ENCODE data around the gene FAM8A1.

The FAM8A1 gene

DNA sequence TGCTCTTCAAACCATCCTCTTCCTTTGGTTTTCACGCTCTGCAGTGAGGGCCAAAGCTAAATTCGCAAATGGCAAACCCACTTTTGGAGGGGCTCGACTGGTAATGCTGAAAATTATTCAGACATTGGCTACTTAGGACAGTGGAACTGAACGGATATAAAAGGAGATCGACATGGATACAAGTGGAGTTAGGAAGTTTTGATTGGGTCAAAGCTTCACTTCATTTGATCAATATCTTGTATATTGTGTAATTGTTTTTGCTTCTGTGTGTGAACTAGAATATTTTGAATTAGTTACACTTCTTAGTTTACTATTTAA, 1.2 kb downstream of the FAM8A1 start:
- no peak for DNase-seq (ENCODE audit: low read depth)

DNA sequence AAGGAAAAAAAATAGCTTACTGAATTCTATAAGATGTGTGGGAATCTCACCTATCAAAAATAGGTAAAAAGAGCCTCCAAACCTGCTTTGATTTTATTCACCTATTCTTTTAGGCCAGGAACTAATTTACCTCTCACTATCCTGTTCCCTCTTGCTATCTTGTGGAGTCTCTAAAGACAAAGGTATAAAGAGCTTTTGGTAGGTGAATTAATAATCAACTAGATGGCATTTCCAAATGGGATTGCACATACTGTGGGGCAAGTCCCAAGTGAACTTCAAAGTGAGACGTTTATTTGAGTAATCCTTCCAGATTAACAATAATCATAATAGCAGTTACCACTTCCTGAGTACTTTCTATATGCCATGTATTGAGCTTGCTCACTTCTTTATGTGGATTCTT, 2.8 kb downstream of the FAM8A1 start:
- no peak for DNase-seq (ENCODE audit: low read depth)

DNA sequence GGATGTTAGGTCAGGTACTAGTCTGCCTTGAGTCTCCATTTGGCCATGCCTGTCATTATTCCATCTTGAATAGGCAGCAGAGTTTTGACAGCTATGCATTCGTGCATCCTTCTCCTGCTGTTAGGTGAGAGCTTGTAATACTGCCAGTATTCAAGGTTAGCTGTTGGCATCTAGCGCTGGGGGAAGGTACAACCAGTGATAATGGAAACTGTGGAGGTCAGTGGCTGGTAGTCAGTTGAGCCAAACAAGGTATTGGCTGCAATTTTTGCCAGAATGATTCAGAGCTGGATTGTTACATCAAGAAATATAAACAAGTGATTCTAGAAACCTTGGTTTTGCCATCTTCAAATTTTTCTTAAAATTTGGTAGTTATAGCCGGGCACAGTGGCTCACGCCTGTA, 6.5 kb downstream of the FAM8A1 start:
- no peak for DNase-seq (ENCODE audit: low read depth)

DNA sequence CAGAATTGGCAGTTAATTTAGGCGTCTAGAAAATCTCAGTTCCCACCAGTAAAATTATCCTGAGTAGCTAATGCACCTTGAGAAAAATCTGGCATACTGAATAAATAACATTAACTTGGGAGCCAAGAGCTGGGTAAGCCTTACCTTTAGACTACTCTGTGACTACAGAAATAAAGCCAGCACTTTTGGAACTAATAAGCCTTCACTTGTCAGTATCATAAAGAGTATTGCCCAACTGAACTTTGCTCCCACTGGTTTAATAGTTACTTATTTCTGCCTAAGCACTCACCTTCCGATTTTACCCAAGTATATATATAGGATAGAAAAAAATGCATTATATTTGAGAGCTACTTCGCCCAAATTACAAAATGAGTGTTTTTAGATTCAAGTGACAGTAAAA, 10.7 kb downstream of the FAM8A1 start:
- no peak for DNase-seq (ENCODE audit: low read depth)

DNA sequence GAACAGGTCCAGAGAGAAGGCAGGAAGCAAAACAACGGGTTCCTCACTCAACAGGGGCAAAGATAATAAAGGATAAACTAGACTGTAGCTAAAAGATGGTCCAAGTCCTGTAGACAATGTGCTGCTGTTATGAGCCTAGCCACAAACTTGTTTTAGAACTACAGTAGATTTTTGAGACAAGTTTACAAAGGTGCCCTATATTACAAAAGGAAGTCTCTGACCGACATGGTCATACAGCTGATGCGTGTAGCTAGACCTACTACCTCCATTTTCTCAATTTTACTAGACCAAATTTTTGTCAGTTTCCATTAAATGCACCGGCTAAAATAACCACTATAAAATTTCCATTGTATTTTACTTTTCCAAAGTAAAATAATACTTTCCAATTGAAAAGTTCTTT, 11.9 kb downstream of the FAM8A1 start:
- DNase-seq (ENCODE audit: low read depth) = no peak

DNA sequence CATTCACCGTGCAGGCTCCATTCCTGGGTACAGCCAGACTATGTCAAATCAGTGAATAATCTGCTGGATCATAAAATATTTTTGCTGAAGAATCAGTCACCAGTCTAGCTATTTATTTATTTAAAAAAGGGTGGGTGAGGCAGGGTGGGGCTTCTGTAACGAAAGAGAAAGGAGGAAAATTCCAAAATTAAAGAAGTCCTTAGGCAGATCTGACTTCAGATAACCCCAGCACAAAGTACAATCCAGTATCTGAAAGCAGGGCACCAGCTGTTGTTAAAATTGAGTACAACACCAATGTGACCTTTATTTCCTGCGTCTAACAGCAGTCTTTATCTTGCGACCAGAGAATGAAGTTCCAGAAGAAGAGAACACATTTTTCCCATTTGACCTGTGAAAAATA, 15.7 kb downstream of the FAM8A1 start:
- no peak for DNase-seq (ENCODE audit: low read depth)

DNA sequence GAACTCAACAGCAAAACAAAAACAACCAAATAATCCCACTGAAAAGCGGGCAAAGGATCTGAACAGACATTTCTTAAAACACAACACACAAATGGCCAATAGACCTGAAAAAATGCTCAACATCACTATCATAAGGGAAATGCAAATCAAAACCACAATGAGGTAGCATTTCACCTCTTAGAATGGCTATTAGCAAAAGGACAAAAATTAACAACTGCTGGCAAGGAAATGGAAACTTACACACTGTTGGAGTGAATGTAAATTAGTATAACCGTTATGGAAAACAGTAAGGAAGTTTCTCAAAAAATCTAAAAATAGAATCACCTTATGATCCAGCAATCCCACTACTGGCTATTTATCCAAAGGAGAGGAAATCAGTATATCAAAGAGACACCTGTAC, 20.9 kb downstream of the FAM8A1 start:
- no peak for DNase-seq (ENCODE audit: low read depth)

DNA sequence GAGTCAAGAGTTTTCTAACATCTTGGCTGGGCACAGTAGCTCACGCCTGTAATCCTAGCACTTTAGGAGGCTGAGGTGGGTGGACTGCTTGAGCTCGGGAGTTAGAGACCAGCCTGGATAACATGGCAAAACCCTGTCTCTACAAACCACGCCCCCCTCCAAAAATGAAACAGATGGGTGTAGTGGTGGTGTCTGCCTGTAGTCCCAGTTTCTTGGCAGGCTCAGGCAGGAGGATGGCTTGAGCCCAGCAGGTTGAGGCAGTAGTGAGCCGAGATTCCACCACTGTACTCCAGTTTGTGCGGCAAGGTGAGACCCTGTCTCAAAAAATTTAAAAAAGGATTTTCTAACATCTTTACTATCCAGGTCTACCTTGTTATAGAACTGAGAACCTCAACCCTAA, 22.0 kb downstream of the FAM8A1 start:
- no peak for DNase-seq (ENCODE audit: low read depth)

DNA sequence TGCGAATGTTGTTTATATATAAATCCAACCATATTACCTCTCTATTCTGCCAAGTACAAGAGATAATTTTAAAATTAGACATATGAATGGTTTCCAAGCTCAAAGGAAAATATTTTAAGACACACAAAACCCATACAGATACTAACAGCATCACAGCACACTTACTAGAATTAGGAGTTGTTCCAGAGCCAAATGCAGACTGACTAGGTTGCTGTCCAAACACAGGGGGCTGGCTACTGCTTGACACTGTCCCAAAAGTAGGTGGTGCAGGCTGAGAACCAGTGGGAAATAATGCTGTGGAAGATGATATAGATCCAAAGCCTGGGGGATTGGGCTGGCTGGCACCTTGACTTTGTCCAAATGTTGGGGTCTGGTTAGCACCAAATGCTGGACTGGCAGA, 24.3 kb downstream of the FAM8A1 start:
- DNase-seq (ENCODE audit: low read depth) = no peak

DNA sequence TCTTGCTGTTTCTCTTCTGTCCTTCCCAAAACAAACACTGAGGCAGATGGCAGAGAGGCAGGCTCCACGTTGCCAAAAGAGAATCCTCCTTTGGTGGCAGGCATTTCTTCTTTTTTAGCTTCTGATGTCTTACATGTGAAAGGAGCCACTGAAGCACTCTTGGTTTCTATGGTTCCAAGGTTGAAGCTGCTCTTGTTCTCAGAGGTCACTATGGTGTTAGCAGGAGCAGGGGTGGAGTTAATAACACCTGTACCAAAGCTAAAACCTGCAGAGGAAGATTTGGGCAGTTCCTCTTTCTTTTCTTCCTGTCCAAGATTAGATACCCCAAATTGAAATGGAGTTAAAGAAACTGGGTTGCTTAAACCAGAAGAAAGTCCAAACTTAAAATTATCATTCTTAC, 28.8 kb downstream of the FAM8A1 start:
- no peak for DNase-seq (ENCODE audit: low read depth)

DNA sequence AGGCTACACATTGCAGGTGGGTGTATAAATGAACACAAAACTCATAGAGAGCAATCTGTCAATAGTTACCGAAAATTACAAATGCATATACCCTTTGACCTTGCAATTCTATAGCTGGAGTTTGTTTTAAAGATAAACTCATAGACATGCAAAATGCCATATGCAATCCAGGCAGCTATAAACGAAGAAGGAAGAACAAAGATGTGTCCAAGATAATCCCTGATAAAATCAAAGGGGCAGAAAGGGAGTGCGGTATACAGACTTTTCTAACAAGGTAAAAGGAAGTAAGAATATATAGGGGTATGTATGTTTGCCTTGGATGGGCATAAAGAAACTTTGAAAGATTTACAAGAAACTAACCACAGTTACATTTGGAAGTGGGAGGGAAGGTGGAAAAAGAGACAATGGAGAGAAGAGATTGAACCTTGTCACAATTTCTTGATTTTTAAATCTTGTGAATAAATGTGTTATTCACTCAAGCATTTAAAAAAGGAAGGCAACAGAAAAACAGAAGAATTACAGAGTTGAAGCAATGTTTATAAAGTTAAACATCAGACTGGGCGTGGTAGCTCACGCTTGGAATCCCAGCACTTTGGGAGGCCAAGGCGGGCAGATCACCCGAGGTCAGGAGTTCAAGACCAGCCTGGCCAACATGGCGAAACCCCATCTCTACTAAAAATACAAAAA, 29.9 kb downstream of the FAM8A1 start:
- no peak for DNase-seq (ENCODE audit: low read depth)

DNA sequence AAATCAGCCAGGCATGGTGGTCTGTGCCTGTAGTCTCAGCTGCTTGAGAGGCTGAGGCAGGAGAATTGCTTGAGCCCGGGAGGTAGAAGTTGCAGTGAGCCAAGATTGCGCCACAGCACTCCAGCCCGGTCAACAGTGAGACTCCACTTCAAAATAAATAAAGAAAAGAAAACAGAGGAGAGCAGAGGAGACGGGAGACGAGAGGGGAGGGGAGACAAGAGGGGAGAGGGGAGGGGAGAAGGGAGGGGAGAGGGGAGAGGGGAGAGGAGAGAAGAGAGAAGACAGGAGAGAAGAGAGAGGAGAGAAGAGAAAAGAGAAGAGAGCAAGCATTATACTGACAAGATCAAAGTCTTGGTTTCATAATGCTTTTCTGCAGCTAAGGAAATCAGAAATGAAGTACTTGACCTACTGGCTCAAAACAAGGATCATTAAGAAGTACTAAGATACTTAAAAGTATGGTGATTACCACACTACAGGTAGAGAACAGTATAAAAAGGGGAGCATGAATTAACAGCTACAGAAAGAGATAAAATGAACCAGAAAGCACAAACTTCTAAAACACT, 30.5 kb downstream of the FAM8A1 start:
- DNase-seq (ENCODE audit: low read depth) = no peak

DNA sequence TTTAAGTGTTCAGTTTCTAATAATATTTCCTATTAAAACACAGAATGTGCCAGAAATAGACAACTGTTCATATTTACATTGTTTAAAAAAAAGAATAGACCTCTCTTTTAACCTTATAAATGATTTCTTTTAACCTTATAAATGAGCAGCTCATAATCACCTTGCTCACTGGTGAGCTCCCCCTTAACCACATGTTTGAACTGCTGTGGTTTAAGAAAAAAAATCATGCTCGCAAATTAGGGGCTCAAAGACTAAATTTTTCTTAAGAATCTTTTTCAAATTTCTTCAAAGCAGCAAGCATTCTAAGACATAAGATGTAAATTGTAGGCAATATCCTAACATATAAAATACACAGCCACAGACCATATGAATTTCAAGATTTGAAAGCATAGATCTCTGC, 32.8 kb downstream of the FAM8A1 start:
- no peak for DNase-seq (ENCODE audit: low read depth)

DNA sequence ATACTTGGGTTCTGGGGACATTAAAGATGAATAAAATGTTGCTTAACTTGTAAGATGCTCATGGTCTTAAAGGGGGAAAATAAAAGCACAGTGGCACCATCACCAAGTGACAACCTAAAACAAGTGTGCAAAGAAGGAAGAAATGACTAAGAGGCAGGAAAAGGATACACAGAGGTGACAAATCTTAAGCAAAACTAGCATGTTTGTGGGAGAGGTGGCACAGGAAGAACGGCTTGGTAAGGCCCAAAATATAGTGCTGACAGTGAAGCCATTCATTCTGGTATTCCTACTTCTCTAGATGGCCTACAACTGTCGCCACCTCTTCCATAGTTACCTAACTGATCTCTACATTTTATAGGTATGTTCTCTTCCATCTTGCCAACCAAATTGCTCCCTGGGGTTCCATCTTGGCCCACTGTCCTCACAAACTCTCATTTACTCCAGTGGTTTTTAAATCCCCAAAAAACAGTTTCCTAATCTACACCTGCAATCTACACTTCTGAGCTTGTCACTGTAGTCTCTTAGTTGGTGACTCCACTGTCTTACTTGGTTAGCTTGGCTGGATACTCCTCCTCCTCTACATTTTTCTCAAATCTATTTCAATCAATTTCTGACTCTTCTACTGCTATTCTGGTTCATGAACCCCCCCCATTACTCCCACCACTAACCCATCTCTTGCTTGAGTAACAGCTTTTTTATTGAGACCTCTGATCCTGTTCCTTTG, 33.5 kb downstream of the FAM8A1 start:
- no peak for DNase-seq (ENCODE audit: low read depth)

DNA sequence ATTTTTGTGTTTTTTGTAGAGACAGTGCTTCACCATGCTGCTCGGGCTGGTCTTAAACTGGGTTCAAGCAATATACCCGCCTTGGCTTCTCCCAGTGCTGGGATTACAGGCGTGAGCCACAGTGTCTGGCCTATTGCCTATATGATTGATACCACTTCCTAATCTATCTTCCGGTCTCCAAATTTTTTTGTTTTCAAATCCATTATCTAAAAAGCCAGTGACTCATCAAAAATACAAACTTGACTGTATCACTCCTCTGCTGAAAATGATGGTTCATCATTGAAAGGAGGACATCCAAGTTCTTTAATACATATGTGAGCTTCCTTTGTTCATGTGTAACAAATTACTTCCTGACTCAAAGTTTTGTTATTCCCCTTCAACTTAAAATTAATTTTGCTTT, 35.5 kb downstream of the FAM8A1 start:
- DNase-seq (ENCODE audit: low read depth) = no peak

DNA sequence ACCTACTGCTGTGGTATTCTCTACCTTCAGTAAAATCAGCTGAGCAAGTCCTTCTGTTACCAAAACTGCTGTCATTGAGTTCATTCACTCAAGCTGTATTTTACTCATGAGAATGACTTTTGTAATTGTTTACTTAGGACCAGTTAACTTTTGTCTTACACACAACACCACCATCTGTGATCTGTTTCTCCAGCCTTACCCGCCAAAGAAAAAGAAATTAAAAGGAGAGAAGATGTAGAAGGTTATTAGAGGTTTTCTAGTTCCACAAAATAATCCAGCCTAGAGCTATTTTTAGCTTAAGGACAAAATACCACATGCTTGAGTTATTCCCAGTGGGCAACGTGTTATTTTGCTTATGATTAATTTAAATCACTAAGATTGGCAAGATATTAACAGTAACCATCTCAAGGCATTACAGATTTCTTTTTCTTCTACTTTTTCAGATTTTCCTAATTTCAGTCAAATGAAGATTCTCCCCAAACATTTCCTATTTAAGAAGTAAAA, 38.2 kb downstream of the FAM8A1 start:
- DNase-seq (ENCODE audit: low read depth) = no peak

DNA sequence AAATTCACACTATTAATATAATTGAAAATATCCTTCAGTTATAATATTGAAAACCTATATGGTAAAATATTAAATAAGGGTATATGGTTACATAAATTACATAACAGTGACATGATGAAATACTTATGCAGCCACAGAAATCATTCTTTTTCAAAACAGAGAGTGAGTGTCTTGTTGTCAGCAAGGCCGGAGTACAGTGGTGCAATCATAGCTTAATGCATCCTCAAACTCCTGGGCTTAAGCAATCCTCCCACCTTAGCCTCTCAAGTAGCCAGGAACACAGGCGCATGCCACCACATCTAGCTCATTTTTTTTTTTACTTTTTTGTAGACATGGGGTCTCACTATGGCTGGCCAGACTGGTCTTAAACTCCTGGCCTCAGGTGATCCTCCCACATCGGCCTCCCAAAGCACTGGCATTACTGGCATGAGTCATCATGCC, 40.4 kb downstream of the FAM8A1 start:
- DNase-seq (ENCODE audit: low read depth) = no peak

DNA sequence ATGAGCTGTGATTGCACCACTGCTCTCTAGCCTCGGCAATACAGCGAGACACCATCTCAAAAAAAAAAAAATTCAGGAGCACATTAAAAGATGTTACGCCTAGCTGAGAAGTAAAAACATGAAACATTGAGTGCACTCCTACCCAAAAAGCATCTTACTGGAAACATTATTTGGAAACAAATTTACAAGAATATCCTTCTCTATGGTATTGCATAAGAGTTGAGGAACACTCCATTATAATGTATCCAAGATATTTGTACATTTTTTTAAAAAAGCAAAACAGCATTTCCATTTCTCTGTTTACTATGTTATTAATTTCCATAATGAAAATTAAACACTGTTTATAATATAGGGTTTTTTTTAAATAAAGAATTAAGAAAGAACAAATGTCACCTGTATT, 48.6 kb downstream of the FAM8A1 start:
- no peak for DNase-seq (ENCODE audit: low read depth)

DNA sequence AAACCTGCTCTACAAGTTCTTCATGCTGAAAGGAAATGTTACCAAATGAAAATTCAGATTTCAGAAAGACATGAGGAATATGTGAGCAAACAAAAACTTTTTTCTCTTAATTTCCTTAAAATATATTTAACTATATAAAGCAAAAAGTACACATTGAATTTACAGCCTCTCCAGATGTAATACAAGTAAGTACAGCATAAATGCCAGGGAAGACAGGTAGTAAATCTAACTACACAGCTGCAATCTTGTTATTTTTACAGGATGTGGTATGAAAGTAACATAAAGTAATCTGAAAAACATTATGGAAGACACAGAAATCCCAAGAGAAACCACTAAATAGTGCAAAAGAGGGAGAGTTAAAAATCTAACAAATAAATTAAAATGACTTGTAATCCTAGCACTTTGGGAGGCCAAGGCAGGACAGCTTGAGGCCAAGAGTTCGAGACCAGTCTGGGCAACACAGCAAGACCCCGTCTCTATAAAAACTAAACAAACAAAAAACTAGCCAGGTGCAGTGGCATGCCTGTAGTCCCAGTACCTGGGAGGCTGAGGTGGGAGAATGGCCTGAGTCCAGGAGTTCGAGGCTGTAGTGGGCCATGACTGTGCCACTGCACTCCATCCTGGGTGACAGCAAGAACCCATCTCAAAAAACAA, 50.7 kb downstream of the FAM8A1 start:
- no peak for DNase-seq (ENCODE audit: low read depth)

DNA sequence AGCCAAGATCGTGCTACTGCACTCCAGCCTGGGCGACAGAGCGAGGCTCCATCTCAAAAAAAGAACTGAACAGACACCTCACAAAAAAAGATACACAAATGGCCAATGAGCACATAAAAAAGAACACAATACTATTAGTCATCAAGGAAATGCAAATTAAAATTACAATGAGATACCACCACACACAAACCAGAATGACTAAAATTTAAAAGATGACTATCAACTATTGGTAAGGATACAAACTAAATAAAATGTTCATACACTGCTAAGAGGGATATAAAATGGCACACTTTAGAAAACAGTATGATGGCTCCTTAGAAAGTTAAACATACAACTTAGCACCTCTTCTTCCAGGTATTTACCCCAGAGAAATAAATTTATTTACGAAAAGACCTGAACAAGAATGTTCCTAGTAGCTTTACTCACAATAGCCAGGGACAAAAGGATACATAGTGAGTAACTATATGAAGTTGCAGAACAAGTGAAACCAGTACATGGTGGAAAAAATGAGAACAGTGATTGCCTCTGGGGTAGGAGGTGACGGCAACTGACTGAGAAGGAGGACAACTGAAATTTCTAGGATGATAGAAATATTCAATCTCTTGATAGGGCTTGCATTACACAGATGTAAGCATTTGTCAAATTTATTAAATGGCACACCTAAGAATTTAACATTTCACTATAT, 53.2 kb downstream of the FAM8A1 start:
- no peak for DNase-seq (ENCODE audit: low read depth)

DNA sequence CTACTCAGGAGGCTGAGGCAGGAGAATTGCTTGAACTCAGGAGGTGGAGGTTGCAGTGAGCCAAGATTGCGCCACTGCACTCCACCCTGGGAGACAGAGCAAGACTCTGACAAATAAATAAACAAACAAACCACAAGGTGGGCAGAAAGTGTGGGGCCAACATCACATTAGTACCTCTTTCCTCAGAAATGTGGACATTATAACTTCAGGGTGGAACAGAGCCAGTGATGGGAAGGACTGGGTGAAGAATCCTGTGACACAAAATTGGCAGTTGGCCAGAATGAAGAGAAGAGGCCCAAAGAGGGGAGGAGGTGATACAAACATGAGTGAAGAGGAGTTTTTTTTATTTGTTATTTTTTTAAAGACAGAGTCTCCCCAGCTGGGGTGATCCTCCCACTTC, 56.0 kb downstream of the FAM8A1 start:
- DNase-seq (ENCODE audit: low read depth) = no peak

DNA sequence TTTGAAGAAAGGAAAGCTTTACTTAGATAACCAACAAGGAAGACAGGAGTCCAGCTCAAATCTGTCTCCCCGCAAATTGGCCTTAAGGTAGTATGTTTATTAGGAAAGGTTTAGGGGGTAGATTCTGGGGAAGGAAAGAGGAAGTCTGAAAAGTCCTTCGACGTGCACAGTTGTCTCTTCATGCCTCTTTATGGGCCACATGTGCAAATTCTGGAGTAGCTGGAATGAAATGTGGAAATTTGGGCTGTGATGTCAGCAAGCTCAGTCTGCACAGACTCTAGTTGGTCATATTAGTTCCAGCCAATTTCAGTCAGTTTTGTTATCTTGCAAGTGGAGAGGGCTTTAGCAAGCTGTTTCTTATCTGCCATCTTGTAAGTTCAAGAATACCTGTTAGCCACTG, 56.5 kb downstream of the FAM8A1 start:
- no peak for DNase-seq (ENCODE audit: low read depth)

Data from activated T-cell treated with anti-CD3 and anti-CD28 coated beads for 1 hour (primary cell).